Activated naive CD8-positive, alpha-beta T cell treated with anti-CD3 and anti-CD28 coated beads, Interleukin-2, amount 50 U/mL, for 24 hours (primary cell): ENCODE measurements around the gene HDAC3.

Source experiments
- ATAC-seq: fragments of 150-1000 bp; cut with Tn5 transposase; one replicate; pipeline ENCODE4 v1.10.0; 2021
- DNase-seq: peaks from one replicate; pipeline ENCODE4 v3.0.0; 2021
- H3K27ac Mint-ChIP-seq: one replicate; pipeline ENCODE4 v1.8.0; 2021; ENCODE audit warnings: mild to moderate bottlenecking, mixed read lengths
- H3K27me3 Mint-ChIP-seq: one replicate; pipeline ENCODE4 v1.8.0; 2021; ENCODE audit warnings: mixed read lengths
- H3K36me3 Mint-ChIP-seq: one replicate; pipeline ENCODE4 v1.8.0; 2021; ENCODE audit warnings: low read depth, mixed read lengths
- H3K4me1 Mint-ChIP-seq: one replicate; pipeline ENCODE4 v1.8.0; 2021; ENCODE audit warnings: mixed read lengths
- H3K4me3 Mint-ChIP-seq: one replicate; pipeline ENCODE4 v1.8.0; 2021; ENCODE audit warnings: mild to moderate bottlenecking, moderate library complexity, mixed read lengths
- H3K9me3 Mint-ChIP-seq: one replicate; pipeline ENCODE4 v1.8.0; 2021; ENCODE audit warnings: mixed read lengths

Gene HDAC3

DNA sequence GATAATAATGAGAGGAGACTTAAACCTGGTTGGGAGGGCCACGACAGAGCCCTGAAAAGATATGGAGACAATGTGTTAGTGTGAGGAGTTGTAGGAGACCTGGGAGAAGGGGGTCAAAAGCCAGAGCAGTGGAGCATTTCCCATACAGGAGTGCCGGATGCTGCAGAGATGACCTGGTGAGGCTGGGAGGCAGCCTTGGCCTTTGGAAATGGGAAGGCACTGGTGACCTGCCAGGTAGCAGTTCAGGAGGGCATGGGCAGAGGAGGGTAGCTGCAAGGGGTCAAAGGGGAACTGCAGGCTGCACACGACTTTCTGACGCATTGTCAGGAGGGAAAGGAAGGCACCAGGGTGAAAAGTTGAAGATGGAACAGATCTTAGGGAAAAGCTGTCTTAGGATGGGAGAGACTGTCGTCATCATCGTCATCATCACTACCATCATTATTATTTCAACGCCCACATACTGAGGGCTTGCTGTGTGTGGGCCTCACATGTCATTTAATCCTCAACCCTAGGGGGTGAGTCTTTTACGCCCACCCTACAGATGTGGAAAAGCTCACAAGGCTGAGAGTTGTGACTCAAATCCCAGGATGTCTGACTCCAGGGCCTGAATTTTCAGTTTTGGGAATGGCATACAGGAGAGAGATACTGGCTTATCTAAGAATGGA lies 32.1 kb upstream of the HDAC3 start:
- no peaks in the 10 kb centered on the region for H3K36me3 Mint-ChIP-seq
- H3K27ac Mint-ChIP-seq: no peak overlapping the region
- H3K27me3 Mint-ChIP-seq: no peaks in the 10 kb centered on the region
- no peaks in the 10 kb centered on the region for H3K9me3 Mint-ChIP-seq
- no peak overlapping the region for H3K4me3 Mint-ChIP-seq
- no peak for DNase-seq
- peaks cover 2% of the 10 kb centered on the region for H3K4me1 Mint-ChIP-seq
- ATAC-seq: no peak

DNA sequence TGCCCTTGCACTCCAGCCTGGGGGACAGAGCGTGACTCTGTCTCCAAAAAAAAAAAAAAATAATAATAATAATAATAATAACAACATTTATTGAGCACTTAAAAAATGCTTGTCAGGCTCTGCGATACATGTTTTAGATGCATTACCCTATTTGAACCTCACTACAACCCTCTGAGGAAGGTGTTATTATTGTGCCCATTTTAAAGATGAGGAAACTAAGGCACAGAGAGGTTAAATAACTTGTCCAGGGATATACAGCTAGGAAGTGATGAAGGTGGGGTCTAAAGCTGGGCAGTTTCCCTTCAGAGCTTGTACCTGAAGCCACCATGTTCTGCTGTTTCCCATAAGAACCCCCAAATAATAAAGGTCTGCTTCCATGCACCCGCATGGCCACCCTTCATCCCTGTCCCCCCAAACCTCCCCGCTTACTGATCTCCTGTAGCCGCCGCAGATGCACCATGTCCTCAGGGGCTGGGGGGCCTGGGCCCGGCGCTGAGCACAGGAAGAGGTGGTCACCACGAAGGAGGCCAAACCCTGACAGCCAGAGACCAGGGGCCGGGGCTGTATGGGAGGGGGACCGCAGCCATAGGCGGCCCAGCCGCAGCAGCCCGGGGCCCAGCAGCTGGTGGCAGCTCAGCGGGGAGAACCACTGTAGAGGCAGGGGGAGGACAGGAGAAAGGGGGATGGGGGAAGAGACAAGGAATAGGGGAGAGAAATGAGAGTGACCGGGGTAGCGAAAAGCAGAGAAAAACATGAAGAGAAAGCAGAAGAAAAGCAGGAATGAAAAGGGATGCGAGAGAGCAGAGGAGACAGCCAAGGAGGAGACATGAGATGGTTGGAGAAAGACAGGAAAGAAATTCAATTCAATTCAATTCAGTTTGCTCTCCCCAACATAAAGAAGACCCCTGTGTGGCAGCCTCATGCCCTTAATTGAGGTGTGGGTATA lies 29.6 kb upstream of the HDAC3 start:
- no peak for DNase-seq
- ATAC-seq: no peak
- Mint-ChIP-seq H3K36me3 (no peaks in the 10 kb centered on the region), H3K27ac (no peak overlapping the region), H3K4me1 (peaks cover 2% of the 10 kb centered on the region), H3K4me3 (no peak overlapping the region), H3K9me3 (no peaks in the 10 kb centered on the region), H3K27me3 (no peaks in the 10 kb centered on the region)

DNA sequence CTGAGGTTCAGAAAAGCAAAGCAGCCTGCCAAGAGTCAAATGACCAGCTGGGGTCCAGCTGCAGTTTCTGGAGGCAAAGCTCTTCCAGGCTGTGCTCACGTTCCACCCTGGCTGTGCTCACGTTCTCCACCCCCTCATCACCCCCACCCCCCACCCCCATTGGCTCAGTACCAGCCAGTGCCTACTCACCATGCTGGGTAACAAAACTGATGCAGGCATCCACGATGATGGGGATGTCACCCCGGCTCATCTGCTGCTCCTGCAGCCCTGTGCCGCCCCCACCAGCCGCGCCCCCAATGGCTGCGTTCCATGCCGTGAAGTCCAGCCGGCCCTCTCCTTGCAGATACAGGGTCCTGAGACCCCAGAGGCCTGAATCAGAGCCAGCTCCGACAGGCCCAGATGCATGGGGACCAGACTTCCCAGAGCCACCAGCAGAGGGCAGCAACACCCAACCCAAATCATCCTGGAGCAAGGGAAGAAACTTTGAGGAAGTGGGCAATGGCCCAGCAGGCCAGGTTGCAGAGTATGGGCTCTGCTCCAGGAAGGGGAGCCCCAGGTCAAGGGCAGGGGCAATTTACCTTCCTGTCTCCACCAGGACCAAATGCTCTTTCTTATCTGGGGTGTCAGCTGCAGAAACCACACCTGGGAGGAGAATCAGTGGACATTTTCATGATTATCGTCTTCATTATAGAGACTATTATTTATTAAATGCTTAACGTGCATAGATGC lies 28.2 kb upstream of the HDAC3 start:
- DNase-seq (peak; percentile 78), ATAC-seq (peak; percentile 89)
- Mint-ChIP-seq H3K9me3 (no peaks in the 10 kb centered on the region), H3K27me3 (no peaks in the 10 kb centered on the region), H3K36me3 (no peaks in the 10 kb centered on the region), H3K27ac (no peak overlapping the region), H3K4me1 (peaks cover 2% of the 10 kb centered on the region), H3K4me3 (no peak overlapping the region)

DNA sequence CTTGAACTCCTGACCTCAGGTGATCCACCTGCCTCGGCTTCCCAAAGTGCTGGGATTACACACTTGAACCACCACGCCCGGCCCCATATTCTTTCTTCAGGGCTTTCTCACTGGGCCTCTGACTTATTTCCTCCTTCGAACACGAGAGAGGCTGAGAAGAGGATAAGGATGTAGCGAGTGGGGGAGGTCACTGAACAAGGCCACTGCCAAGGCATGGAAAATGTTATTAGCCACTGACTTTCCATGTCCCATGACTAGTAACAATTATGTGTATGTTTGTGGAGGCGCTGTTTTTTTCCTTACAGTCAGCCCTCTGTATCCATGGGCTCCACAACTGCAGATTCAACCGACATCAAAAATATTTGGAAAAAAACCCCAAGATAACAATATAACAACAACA lies 26.9 kb upstream of the HDAC3 start:
- Mint-ChIP-seq H3K4me1 (peaks cover 2% of the 10 kb centered on the region), H3K27ac (no peak overlapping the region), H3K36me3 (no peaks in the 10 kb centered on the region), H3K27me3 (no peaks in the 10 kb centered on the region), H3K9me3 (no peaks in the 10 kb centered on the region), H3K4me3 (no peak overlapping the region)
- ATAC-seq: no peak
- DNase-seq: no peak

DNA sequence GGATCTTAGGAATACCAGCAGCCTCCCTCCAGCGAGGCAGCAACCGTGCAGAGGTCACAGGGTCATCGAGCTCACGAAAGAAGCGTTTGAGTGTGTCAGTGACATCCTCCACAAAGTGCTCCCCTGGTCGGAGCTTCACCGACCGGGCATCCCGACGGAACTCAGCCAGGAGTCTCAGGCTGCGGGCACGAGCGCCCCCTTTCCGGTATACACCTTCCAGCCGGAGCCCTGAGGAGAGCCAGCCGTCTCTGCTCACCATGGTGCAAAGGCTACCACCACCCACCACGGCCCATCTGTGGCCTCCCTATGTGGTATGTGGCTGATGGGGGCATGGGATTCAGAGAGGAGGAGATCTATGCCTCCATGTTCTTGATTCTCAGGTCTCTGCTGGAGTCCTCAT lies 25.4 kb upstream of the HDAC3 start:
- ATAC-seq (no peak), DNase-seq (no peak)
- Mint-ChIP-seq H3K9me3 (no peaks in the 10 kb centered on the region), H3K27ac (no peak overlapping the region), H3K4me1 (peaks cover 8% of the 10 kb centered on the region), H3K36me3 (peaks cover 2% of the 10 kb centered on the region), H3K27me3 (no peaks in the 10 kb centered on the region), H3K4me3 (no peak overlapping the region)

DNA sequence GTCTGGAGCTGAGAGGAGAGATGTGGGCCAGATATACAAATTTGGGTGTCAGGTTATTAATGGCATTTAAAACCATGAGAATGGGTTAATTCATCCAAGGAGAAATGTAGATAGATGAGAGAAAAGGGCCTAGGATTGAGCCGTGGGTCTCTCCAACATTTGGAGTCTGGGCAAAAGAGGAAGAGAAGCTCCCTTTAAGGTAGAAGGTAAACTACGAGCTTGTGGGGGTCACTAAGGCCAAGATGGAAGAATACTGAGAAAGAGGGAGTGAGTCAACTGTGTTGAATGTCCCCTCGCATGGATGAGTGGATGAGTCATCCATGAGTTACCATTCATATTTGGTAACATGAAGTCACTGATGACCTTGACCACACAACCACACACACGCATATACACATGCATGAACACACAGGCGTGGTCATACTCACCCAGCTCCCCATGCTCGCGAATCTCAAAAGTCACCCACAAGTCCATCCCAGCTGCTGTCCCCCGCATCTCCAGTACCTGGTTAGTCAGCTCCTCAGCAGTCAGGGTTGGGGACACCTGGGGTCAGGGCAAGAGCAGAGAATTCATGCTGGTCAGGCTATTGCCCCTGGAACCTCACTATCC lies 21.4 kb upstream of the HDAC3 start:
- H3K36me3 Mint-ChIP-seq: peaks cover 2% of the 10 kb centered on the region
- H3K9me3 Mint-ChIP-seq: no peaks in the 10 kb centered on the region
- H3K27me3 Mint-ChIP-seq: no peaks in the 10 kb centered on the region
- H3K4me3 Mint-ChIP-seq: no peak overlapping the region
- H3K27ac Mint-ChIP-seq: no peak overlapping the region
- DNase-seq (no peak), ATAC-seq (peak; percentile 70)
- H3K4me1 Mint-ChIP-seq: peaks cover 6% of the 10 kb centered on the region

DNA sequence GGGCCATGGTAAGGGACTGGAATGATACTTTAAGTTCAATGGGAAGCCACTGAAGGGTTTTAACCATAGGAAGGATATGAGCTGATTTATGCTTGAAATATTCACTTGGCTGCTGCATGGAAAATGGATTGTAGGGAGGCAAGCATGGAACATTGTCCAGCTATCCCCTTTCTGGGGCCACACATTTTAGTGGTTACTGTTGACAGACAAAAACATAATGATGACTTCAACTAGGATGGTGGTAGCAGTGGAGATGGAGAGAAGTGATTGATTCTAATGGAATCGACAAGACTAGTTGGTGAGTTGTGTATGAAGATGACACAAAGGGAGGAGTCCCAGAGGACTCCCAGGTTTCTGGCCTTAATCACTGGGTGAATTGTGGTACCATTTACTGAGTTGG lies 20.8 kb upstream of the HDAC3 start:
- H3K27ac Mint-ChIP-seq: no peak overlapping the region
- peaks cover 6% of the 10 kb centered on the region for H3K4me1 Mint-ChIP-seq
- no peak for ATAC-seq
- H3K36me3 Mint-ChIP-seq: peaks cover 2% of the 10 kb centered on the region
- no peak overlapping the region for H3K4me3 Mint-ChIP-seq
- H3K9me3 Mint-ChIP-seq: no peaks in the 10 kb centered on the region
- H3K27me3 Mint-ChIP-seq: no peaks in the 10 kb centered on the region
- DNase-seq: no peak

DNA sequence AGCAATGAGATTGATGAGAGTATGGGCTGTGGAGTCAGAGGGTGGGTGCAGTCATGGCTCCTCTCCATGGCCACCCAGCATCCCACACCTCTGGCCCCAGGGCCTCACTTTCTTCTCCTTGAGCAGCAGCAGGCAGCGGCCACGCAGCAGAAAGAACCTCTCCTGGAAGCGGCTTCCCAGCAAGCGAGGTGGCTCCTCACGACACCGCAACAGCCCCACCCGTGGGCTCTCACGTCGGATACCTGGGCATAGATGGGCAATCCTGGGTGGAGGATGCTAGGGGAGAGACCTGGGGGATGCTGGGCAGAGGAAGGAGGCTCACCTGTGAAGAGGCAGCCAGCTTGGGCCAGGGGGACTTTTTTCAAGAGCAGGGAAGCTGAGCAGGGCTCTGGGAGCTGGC lies 19.7 kb upstream of the HDAC3 start:
- Mint-ChIP-seq H3K27ac (no peak overlapping the region), H3K4me1 (peaks cover 15% of the 10 kb centered on the region), H3K36me3 (peaks cover 2% of the 10 kb centered on the region), H3K27me3 (no peaks in the 10 kb centered on the region), H3K4me3 (no peak overlapping the region), H3K9me3 (no peaks in the 10 kb centered on the region)
- no peak for DNase-seq
- ATAC-seq: no peak

DNA sequence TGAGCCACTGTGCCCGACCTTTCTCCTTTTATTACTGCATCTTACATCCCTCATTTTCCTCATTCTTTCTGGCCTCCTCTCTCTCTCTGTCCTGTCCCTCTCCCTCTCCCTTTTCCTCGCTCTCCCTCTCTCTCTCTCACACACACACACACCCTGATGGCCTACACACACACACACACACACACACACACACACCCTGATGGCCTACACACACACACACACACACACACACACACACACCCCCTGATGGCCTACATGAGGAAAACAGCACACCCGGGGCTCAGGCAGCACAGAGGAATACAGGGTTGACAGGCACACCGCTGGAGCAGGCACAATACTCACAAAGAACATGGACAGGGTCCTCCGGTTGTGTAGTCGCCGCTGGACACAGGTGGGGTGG lies 18.4 kb upstream of the HDAC3 start:
- DNase-seq (no peak), ATAC-seq (no peak)
- peaks cover 20% of the 10 kb centered on the region for H3K4me1 Mint-ChIP-seq
- H3K27me3 Mint-ChIP-seq: no peaks in the 10 kb centered on the region
- H3K9me3 Mint-ChIP-seq: no peaks in the 10 kb centered on the region
- H3K27ac Mint-ChIP-seq: no peak overlapping the region
- H3K4me3 Mint-ChIP-seq: no peak overlapping the region
- H3K36me3 Mint-ChIP-seq: peaks cover 2% of the 10 kb centered on the region

DNA sequence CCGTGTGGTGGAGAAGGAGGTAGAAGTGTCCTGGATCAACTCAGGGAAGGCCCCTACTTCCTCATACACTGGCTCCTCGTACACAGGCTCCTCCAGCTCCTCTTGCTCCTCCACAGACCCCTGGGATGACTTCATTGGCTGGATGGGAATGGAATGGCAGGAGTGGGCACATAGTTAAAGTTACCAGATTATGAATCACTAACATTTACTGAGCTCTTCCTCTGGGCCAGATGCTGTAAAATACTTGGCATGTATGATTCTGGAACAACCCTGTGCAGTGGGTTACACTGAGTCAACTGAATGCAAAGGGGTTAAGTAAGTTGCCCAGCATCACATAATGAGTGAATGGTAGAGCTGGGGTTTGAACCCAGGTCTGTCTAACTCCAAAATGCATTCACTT lies 17.6 kb upstream of the HDAC3 start:
- Mint-ChIP-seq H3K4me1 (peaks cover 24% of the 10 kb centered on the region), H3K4me3 (no peak overlapping the region), H3K36me3 (peaks cover 2% of the 10 kb centered on the region), H3K9me3 (no peaks in the 10 kb centered on the region), H3K27ac (no peak overlapping the region), H3K27me3 (no peaks in the 10 kb centered on the region)
- no peak for ATAC-seq
- no peak for DNase-seq

DNA sequence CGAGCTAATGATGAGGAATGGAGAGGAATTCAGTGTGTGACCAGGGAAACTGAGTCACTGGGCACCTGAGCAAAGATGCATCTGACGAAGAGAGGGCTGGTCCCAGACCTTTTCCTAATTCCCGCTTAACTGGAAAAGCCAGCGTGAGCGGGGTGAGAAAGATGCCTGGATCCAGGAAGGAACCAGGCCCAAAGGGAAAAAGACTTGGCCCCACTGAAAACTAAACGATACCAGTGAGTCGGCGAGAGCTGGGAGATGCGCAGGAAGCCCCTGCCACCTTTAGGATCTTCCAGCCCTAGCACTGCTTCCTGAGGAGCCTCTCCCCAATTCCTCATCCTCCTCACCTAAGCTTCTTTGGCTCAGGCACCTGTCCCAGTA lies 15.1 kb upstream of the HDAC3 start:
- ATAC-seq (no peak), DNase-seq (no peak)
- peak overlapping the region; percentile 92 for H3K4me3 Mint-ChIP-seq
- H3K27me3 Mint-ChIP-seq: no peaks in the 10 kb centered on the region
- peak overlapping the region; percentile 41 for H3K27ac Mint-ChIP-seq
- no peaks in the 10 kb centered on the region for H3K9me3 Mint-ChIP-seq
- H3K36me3 Mint-ChIP-seq: peaks cover 2% of the 10 kb centered on the region
- peaks cover 18% of the 10 kb centered on the region for H3K4me1 Mint-ChIP-seq

DNA sequence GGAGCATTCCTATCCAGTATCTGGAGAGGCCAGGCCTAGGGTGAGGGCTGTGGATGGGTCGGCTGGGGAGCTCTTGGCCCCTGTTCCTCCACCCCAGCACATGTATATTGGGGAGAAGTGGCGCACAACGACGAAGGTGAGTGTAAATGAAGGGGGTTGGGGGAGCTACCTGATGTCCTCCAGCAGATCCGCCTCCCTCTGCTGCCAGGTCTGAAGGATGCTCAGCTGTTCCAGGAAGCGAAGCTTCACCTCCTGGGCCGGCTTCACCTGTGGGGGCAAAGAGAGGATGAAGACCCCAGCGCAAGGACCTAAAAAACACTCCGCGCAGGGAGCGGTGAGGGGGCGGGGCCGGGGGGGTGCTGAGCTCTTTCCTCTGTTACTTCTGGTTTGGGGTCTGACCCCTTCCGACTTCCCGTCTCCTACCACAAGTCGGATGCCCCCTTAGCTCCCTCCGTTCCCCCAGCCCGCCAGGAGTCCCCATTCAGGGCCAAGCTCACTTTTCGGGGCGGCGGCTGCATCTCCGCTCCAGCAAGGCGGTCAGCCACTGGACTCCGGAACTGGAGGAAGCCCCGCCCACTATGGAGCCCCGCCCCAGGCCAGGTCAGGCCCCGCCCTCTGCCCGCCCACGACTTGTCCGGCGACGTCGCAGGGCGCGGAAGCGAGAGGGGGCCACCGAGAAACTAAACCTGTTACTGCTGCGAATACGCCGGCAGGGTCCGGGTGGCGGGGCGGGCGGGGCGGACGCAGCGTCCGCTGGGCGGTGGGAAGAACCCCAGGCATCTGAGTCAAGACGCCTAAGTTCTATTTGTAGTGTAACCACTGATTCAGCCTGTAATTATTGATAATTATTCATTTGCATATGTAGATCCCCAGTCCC lies 14.4 kb upstream of the HDAC3 start, which contains the start of gene FCHSD1:
FCHSD1 (minus strand) TSS at position 568 of the 877 bp plus-strand sequence; CDS start at position 518, 50 bp downstream.
- peaks cover 4% of the 10 kb centered on the region for H3K36me3 Mint-ChIP-seq
- H3K4me1 Mint-ChIP-seq: peaks cover 18% of the 10 kb centered on the region
- H3K27me3 Mint-ChIP-seq: no peaks in the 10 kb centered on the region
- peak within 1 kb of the TSS; percentile 88 for H3K27ac Mint-ChIP-seq
- H3K9me3 Mint-ChIP-seq: no peaks in the 10 kb centered on the region
- ATAC-seq: peak; percentile 88
- DNase-seq: peak; percentile 88
- peak within 1 kb of the TSS; percentile 92 for H3K4me3 Mint-ChIP-seq

DNA sequence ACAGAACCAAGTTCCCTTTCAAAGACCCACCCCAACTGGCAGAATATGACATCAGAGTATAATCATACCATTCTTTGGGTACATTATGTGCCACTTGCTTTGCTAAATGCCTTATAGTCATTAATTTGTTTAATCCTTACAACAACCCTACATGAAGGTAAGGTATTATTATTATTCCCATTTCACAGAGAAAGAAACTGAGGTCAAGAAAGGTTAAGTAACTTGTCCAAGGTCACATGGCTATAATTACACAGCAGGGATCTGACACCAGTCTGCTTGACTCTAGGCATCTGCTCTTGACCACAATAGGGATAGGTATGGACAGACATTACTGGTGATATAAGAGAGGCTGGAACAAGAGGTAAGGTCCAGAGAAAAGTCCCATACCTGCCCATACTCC lies 13.3 kb upstream of the HDAC3 start:
- H3K27me3 Mint-ChIP-seq: no peaks in the 10 kb centered on the region
- H3K4me3 Mint-ChIP-seq: peak overlapping the region; percentile 65
- H3K9me3 Mint-ChIP-seq: no peaks in the 10 kb centered on the region
- ATAC-seq (no peak), DNase-seq (no peak)
- peaks cover 8% of the 10 kb centered on the region for H3K36me3 Mint-ChIP-seq
- peak overlapping the region; percentile 63 for H3K27ac Mint-ChIP-seq
- peaks cover 18% of the 10 kb centered on the region for H3K4me1 Mint-ChIP-seq
